Activated naive CD8-positive, alpha-beta T cell treated with anti-CD3 and anti-CD28 coated beads, Interleukin-2, amount 50 U/mL, for 16 hours (primary cell): ENCODE results near the gene GMCL2.

ENCODE experiments used
- DNase-seq: peaks from one replicate; pipeline ENCODE4 v3.0.0-alpha.2; 2020; ENCODE audit warnings: low read depth, low spot score

GMCL2 gene

GRCh38 chr5:178182158-178182876, 4.9 kb downstream of the GMCL2 start:
- DNase-seq: no peak

GRCh38 chr5:178180141-178180863, 6.9 kb downstream of the GMCL2 start:
- no peak for DNase-seq

GRCh38 chr5:178177569-178177968, 9.6 kb downstream of the GMCL2 start:
- no peak for DNase-seq

- no peak for DNase-seq
These were observed 10.4 kb downstream of the GMCL2 start for GRCh38 chr5:178176791-178177190.

- no peak for DNase-seq
These were observed 12.7 kb downstream of the GMCL2 start for GRCh38 chr5:178174456-178174855.

- no peak for DNase-seq
These were observed 16.7 kb downstream of the GMCL2 start for GRCh38 chr5:178170455-178170854.

GRCh38 chr5:178165581-178165980, 21.6 kb downstream of the GMCL2 start:
- DNase-seq: no peak

GRCh38 chr5:178163772-178164735, 23.1 kb downstream of the GMCL2 start:
- peak; percentile 90 for DNase-seq

GRCh38 chr5:178162481-178162880, 24.7 kb downstream of the GMCL2 start:
- DNase-seq: no peak

- no peak for DNase-seq
These were observed 27.0 kb downstream of the GMCL2 start for GRCh38 chr5:178160176-178160575.

- DNase-seq: no peak
These were observed 32.1 kb downstream of the GMCL2 start for GRCh38 chr5:178155065-178155464.

- DNase-seq: peak; percentile 97
These were observed 33.4 kb downstream of the GMCL2 start, which contains the start of gene NHP2 for GRCh38 chr5:178153530-178154340. TSS of gene NHP2 (minus strand) at chr5:178153885. CDS start at chr5:178153817, 68 bp downstream.

- DNase-seq: no peak
These were observed 34.4 kb downstream of the GMCL2 start for GRCh38 chr5:178152491-178153444.

GRCh38 chr5:178150977-178151734, 36.0 kb downstream of the GMCL2 start:
- DNase-seq: no peak

- no peak for DNase-seq
These were observed 37.8 kb downstream of the GMCL2 start for GRCh38 chr5:178149199-178149932.

GRCh38 chr5:178147406-178147805, 39.8 kb downstream of the GMCL2 start:
- DNase-seq: no peak

- DNase-seq: peak; percentile 39
These were observed 41.0 kb downstream of the GMCL2 start for GRCh38 chr5:178145965-178146820.
